ENCODE results near the gene F9.

F9 gene

DNA sequence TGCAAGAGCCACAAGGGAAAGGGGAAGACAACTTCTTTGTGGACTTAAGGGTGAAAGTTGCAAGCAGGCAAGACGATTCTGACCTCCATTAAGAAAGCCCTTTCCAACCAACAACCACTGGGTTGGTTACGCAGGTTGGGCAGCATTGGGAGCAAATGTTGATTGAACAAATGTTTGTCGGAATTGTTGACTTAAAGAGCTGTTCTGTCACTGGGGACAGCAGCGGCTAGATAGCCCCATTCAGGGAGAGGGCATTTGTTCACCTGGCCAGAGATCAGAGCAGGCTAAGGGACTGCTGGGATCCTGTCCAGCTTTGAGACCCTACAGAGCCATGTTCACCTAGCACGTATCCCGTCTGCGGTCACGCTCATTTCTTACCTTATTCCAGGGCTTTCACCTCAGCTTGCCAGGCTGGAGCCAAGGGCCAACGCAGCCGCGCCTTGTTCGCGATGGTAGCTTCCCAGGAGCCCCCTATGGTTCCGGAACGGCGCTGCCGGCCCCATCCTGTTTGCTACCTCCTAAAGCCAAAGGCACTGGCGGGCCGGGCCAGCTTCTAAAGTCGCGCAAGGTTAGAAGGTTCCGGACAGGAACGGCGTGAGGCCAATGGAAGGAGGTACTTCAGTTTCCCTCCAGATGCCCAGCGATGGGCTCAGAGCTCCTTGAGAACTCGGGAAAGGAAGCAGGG, 24.6 kb downstream of the F9 start:
- Mint-ChIP-seq H3K4me1 (ENCODE audit: low read depth) (peaks cover 11% of the 10 kb centered on the region), H3K9me3 (no peaks in the 10 kb centered on the region), H3K36me3 (ENCODE audit: low read depth) (no peaks in the 10 kb centered on the region), H3K4me3 (no peak overlapping the region), H3K27me3 (peaks cover 6% of the 10 kb centered on the region), H3K27ac (no peak overlapping the region)

DNA sequence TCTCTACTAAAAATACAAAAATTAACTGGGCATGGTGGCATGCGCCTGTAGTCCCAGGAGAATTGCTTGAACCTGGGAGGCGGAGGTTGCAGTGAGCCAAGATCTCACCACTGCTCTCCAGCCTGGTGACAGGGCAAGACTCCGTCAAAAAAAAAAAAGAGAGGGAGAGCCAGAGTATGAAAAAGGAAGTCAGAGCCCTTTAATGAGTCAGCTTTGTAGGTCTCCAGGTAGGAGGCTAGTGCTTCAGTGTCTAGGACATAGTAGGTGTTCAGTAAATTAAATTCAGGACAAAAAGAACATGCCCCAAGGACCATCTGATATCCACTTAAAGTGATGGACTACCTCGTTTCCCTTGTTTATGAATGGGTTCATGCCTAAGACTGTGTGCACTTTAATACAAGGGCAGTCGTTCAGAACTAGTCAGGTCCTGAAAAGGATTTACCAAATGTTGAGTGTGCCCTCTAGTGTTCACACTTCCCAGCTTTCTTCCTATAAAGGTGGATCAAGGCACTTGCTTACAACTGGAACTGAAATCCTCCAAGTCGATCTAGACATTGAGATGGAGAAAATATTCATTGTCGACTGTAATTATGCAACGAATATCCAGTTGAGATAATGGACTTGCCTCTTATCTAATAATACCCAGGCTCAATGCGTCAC, 29.0 kb downstream of the F9 start:
- Mint-ChIP-seq H3K27me3 (no peaks in the 10 kb centered on the region), H3K4me1 (ENCODE audit: low read depth) (peaks cover 4% of the 10 kb centered on the region), H3K4me3 (no peak overlapping the region), H3K27ac (no peak overlapping the region), H3K36me3 (ENCODE audit: low read depth) (no peaks in the 10 kb centered on the region), H3K9me3 (no peaks in the 10 kb centered on the region)

- Mint-ChIP-seq H3K4me3 (no peak overlapping the region), H3K9me3 (no peaks in the 10 kb centered on the region), H3K27ac (no peak overlapping the region), H3K27me3 (no peaks in the 10 kb centered on the region), H3K4me1 (ENCODE audit: low read depth) (no peaks in the 10 kb centered on the region), H3K36me3 (ENCODE audit: low read depth) (no peaks in the 10 kb centered on the region)
Observed at GRCh38 chrX:139560221-139560620, 29.7 kb downstream of the F9 start.

- H3K27ac Mint-ChIP-seq: no peak overlapping the region
- H3K36me3 Mint-ChIP-seq (ENCODE audit: low read depth): no peaks in the 10 kb centered on the region
- no peaks in the 10 kb centered on the region for H3K9me3 Mint-ChIP-seq
- H3K4me1 Mint-ChIP-seq (ENCODE audit: low read depth): no peaks in the 10 kb centered on the region
- H3K27me3 Mint-ChIP-seq: no peaks in the 10 kb centered on the region
- H3K4me3 Mint-ChIP-seq: no peak overlapping the region
Observed at GRCh38 chrX:139563251-139563650, 32.7 kb downstream of the F9 start.

DNA sequence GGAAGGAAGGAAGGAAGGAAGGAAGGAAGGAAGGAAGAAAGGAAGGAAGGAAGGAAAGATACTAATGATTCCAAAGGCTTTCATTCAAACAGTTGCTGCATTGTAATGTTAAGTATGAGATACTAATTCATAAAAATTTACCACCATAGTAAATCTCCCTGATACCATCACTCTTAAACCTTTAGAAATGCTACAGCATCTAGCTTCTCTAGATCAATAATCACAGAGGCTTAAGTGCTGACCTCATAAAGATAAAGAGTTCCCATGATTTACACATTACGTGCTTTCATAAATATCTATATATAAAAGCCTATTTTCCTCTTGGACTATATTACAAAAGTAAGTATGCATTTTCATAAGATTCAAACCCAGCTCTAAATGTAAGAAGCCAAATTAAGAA, 36.4 kb downstream of the F9 start:
- H3K27ac Mint-ChIP-seq: no peak overlapping the region
- H3K36me3 Mint-ChIP-seq (ENCODE audit: low read depth): no peaks in the 10 kb centered on the region
- no peaks in the 10 kb centered on the region for H3K27me3 Mint-ChIP-seq
- H3K9me3 Mint-ChIP-seq: no peaks in the 10 kb centered on the region
- H3K4me1 Mint-ChIP-seq (ENCODE audit: low read depth): no peaks in the 10 kb centered on the region
- H3K4me3 Mint-ChIP-seq: no peak overlapping the region

DNA sequence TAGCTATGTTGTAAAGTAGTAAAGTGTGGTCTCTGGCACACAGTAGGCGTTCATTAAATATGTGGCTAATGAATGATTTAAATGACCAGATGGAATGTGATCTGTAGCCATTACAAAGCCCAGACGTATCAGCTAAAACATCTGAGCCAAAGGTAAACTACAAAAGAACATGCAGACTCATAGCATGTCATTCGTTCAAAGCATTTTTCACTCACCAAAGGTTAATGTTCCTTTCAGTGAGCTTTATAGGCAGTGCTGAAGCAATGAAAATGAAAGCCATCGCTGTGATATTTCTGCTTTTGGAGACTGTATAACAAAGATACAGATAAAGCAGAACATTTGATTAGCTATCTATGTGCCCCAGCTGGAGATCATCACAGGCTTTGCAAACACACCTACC, 50.5 kb downstream of the F9 start:
- Mint-ChIP-seq H3K36me3 (ENCODE audit: low read depth) (no peaks in the 10 kb centered on the region), H3K27ac (no peak overlapping the region), H3K4me1 (ENCODE audit: low read depth) (no peaks in the 10 kb centered on the region), H3K27me3 (peaks cover 4% of the 10 kb centered on the region), H3K4me3 (no peak overlapping the region), H3K9me3 (no peaks in the 10 kb centered on the region)

DNA sequence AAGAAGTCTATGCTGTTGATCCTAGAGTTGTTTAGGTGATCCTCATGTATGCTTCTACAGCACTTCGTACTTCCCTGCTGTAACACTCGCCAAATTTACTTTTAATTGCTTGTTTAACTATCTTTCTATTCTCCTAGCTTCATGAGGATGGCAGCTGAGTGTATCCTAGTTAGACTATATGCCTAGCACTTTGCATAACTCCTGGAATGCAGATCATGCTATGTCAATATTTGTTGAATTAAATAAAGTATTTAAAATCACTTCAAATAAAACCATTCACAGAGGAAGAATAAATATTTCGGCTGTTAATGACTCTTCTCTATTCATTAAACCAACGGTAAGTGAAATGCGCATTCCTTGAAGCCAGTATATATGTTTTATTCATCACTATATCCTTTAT, 55.1 kb downstream of the F9 start:
- no peaks in the 10 kb centered on the region for H3K4me1 Mint-ChIP-seq (ENCODE audit: low read depth)
- no peaks in the 10 kb centered on the region for H3K27me3 Mint-ChIP-seq
- no peaks in the 10 kb centered on the region for H3K9me3 Mint-ChIP-seq
- H3K27ac Mint-ChIP-seq: no peak overlapping the region
- H3K36me3 Mint-ChIP-seq (ENCODE audit: low read depth): no peaks in the 10 kb centered on the region
- no peak overlapping the region for H3K4me3 Mint-ChIP-seq

DNA sequence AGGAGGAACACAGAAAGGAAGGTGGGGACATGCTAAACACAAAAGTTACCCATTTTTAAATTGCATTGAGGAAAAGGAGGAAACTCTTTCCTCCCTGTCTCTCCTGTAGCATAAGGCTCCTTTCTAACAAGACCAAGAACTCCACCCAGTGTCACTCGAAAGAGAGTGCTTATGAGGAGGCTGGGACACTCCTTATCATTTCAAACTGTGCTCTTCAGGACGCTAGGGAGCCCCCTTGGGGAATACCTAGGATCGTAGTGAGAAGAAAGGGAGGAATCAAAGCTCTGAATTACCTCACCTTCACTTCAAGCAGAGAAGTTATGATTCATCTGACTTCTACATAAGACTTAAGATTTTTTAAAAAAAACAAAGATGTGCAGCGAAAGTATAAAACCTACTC, 65.5 kb downstream of the F9 start:
- H3K4me3 Mint-ChIP-seq: no peak overlapping the region
- H3K36me3 Mint-ChIP-seq (ENCODE audit: low read depth): peaks cover 8% of the 10 kb centered on the region
- no peaks in the 10 kb centered on the region for H3K27me3 Mint-ChIP-seq
- peaks cover 6% of the 10 kb centered on the region for H3K9me3 Mint-ChIP-seq
- H3K4me1 Mint-ChIP-seq (ENCODE audit: low read depth): no peaks in the 10 kb centered on the region
- H3K27ac Mint-ChIP-seq: no peak overlapping the region

- Mint-ChIP-seq H3K4me1 (ENCODE audit: low read depth) (no peaks in the 10 kb centered on the region), H3K27me3 (no peaks in the 10 kb centered on the region), H3K36me3 (ENCODE audit: low read depth) (peaks cover 8% of the 10 kb centered on the region), H3K4me3 (no peak overlapping the region), H3K27ac (no peak overlapping the region), H3K9me3 (peaks cover 6% of the 10 kb centered on the region)
Observed at GRCh38 chrX:139600105-139600504, 69.6 kb downstream of the F9 start.
